Embryonic facial prominence (tissue), 1 donor: ENCODE data around the gene HACD3.
"Not testable (repeated sequence)": the region's sequence is repeated elsewhere in the genome, so short reads cannot be mapped to it uniquely, and the experiment has no call there.

Source experiments
- DNase-seq: peaks from one replicate; pipeline ENCODE4 v3.0.0-alpha.2; 2016; ENCODE audit errors: extremely low spot score

The HACD3 gene

GRCh38 chr15:65599677-65600076 is 69.4 kb downstream of the HACD3 start:
- DNase-seq = no peak

- no peak for DNase-seq
Measured at GRCh38 chr15:65603134-65603533, 72.9 kb downstream of the HACD3 start.

GRCh38 chr15:65603559-65603958 is 73.3 kb downstream of the HACD3 start:
- no peak for DNase-seq

GRCh38 chr15:65610871-65611718 is 80.8 kb downstream of the HACD3 start, which contains the start of gene INTS14:
Gene INTS14, minus strand, starts transcription at chr15:65611131. Its CDS starts 3,751 bp downstream, at chr15:65607380.
- peak; percentile 92 for DNase-seq

GRCh38 chr15:65611888-65612615 is 81.8 kb downstream of the HACD3 start:
- no peak for DNase-seq

GRCh38 chr15:65612616-65612946 is 82.3 kb downstream of the HACD3 start:
- DNase-seq = no peak

GRCh38 chr15:65612949-65613744 is 82.9 kb downstream of the HACD3 start:
- no peak for DNase-seq

- not testable (repeated sequence) for DNase-seq
Measured at GRCh38 chr15:65615887-65616286, 85.6 kb downstream of the HACD3 start.

- DNase-seq = no peak
Measured at GRCh38 chr15:65618560-65619109, 88.4 kb downstream of the HACD3 start.

GRCh38 chr15:65619626-65620290 is 89.5 kb downstream of the HACD3 start:
- no peak for DNase-seq

- no peak for DNase-seq
Measured at GRCh38 chr15:65620833-65621232, 90.6 kb downstream of the HACD3 start.

- no peak for DNase-seq
Measured at GRCh38 chr15:65621638-65622037, 91.4 kb downstream of the HACD3 start, which contains the start of gene SLC24A1. Gene SLC24A1, plus strand, starts transcription at chr15:65621938. Its CDS starts 2,143 bp downstream, at chr15:65624081.

- no peak for DNase-seq
Measured at GRCh38 chr15:65623103-65623502, 92.8 kb downstream of the HACD3 start.

GRCh38 chr15:65626856-65627255 is 96.6 kb downstream of the HACD3 start:
- DNase-seq = no peak
